HG03342 (cell line): Measurements from ENCODE around the gene CFHR3.
"Not testable (repeated sequence)": the region's sequence is repeated elsewhere in the genome, so short reads cannot be mapped to it uniquely, and the experiment has no call there.

Experiments used
- ATAC-seq: cut with Tn5 transposase; IDR thresholded peaks from one replicate; pipeline ENCODE4 v1.9.1; 2021; ENCODE audit warnings: mild to moderate bottlenecking, moderate library complexity; ENCODE audit not compliant: unreplicated experiment

The CFHR3 gene

DNA sequence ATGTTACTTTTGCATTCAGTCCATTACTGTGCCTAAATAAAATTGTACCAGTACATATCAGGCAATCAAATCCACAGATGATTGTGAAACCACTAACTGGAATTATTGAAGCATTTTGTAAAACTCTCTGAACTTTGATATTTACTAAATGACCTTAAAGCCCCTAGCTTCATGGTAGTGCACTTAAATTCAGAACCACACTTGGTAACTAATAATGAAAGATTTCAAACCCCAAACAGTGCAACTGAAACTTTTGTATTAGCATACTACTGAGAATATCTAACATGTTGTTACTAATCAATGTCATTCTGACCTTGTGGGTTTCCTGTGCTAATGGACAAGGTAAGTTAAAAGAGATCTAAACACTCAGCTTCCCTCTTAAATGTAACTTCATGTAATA, at the start of gene CFHR3:
CFHR3 (plus strand) TSS at position 238 of the 400 bp plus-strand sequence; CDS start at position 285, 47 bp downstream.
- no peak for ATAC-seq

DNA sequence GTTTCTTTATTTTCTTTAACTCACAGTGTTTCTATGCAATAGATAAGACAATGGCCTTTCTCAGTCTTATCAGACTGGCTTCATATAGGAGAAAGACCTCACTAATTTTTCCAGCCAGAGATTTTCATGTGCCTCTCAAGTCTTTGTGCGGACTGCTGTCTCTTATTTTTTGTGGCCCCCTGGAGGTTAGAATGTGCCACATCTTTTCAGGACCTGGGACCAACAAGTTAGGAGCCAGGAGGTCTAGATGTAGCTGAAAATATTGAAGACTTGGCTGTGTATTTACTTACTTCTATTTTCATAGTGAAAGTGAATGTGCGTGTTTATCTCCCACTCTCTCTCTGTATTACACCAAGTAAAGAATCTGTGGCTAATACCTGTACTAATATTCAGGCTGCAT, 42.1 kb upstream of the CFHR3 start:
- ATAC-seq, result no peak

DNA sequence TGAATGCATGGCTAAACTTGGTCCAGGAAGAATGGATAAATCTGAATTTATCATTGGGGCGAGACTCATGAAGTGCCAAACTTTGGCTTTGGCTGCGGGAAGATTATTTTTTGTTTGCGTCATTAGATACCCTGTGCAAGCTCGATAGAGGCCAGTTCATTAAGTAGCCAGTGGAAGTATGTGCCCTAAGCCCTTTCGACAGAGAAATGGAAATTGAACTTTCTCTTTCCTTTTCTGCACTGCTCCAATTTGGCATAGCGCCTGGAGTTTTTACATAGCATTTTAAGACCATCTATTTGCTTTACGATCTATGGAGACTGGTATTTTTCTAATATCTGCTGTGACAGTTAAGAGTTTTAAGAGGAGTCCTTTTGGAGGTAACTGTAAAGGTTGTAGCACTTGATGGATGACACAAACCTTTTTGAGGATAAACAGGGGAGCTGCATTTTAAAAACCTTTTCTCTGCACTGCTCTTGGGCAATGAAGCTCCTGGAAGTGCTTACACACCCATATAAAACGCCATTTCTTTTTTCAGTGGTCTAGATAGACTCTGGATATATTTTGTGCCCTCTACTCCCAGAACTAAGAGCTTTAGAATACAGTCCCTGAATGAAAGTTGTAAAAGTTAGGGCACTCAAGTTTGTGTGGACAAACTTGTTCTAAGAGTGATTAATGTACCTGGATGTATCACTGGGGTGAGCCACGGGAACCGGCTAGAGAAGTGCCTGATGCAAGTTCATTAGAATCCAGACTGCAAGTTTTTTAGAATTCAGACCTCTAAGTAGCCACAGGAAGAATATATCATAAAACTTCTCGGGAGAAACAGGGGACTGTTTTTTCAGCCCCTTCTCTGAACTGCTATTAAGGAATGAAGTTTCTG, 41.3 kb upstream of the CFHR3 start:
- ATAC-seq, result no peak

DNA sequence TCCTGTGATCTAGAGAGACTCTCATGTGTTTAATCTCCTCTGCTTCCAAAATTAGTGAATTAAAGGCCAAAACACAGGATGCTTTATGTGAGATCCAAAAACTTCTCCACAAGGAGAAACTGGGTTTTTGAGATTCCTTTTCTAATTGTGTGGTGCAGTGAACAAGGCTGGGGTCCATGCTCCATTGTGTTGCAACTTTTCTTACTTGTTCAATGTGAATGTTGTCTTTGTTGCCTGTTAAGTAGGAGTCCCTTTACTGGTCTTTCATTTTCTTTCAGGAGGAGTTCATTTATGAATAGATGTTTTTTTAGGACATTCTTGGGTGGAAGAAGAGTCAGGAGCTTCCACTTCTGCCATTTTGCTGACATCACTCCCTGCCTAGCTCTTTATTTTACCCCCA, 40.6 kb upstream of the CFHR3 start:
- ATAC-seq, result no peak

DNA sequence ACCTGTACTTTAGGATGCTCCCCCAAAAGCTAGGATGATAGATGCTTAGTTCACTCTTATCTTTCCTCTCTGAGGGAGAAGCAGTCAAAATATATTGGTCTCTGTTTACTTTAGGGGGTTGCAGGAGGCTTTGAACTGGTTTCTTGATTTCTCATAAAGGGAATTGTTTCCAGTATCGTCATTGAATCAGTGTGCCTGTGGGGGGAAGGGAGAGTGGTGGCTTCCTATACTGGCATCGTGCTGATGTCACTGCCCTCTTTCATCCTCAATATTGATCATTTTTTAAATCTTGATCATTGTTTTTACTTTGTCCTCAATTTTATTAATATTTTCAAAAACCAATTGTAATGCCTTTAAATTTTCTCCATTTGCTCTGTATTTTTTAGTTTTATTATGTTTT, 40.2 kb upstream of the CFHR3 start:
- ATAC-seq, result no peak

DNA sequence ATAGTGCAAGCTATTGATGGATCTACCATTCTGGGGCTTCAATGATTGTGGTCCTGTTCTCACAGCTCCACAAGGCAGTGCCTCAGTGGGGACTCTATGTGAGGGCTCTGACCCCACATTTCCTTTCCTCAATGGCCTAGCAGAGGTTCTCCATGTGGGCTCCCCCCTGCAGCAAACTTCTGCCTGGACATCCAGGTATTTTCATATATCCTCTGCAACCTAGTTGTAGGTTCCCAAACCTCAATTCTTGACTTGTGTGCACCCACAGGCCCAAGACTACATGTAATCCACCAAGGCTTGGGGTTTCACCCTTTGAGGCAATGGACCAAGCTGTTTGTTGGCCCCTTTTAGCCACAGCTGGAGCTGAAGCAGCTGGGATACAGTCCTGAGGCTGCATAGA, 35.9 kb upstream of the CFHR3 start:
- no peak for ATAC-seq

DNA sequence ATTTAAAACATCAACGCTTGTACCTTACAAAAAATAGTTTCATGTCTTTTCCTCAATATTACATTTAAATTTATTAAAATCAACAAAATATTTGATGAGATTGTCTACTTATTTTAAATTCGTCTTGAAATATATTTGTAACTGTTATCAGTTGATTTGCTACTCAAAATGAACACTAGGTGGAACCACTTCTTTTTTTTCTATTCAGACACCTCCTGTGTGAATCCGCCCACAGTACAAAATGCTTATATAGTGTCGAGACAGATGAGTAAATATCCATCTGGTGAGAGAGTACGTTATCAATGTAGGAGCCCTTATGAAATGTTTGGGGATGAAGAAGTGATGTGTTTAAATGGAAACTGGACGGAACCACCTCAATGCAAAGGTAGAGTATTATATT, 31.4 kb upstream of the CFHR3 start:
- peak; percentile 92 for ATAC-seq

DNA sequence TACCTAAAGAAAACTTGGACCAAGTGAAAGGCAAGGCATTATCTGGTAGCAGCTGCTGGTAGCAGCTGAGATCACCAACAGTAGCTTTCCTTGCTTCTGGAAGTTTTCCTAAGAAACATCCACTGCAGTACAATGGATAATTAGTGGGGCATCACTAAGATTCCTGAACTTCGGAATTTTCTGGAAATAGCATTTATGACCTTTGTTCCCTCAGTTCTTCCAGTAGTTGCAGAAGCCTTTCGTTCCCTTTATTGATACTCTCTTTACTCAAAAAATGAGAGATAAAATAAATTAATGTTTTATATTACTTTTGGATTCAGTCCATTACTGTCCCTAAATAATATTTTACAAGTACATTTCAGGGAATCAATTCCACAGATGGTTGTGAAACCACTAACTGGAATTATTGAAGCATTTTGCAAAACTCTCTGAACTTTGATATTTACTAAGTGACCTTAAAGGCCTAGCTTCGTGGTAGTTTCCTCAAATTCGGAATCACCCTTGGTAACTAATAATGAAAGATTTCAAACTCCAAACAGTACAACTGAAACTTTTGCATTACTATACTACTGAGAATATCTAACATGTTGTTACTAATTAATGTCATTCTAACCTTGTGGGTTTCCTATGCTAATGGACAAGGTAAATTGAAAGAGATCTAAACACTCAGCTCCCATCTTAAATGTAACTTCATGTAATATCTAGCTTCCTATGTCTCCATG, 9.5 kb upstream of the CFHR3 start:
- ATAC-seq, result not testable (repeated sequence)

DNA sequence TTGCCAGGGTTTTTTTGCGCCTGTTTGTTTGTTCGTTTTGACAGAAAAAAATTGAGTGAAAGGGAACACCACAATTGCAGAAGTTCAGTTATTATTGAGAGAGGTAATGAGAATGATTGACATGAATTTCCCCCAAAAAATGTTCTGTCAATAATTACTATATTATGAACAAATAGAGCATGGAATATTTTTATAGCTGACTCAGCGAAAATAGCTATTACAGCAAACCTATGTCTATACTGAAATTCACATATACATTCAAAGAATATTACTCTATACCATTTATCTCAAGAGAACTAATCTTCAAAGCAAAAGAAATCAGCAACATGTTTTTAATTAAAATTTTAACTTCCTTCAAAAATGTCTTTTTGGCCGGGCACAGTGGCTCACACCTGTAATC, 4.8 kb upstream of the CFHR3 start:
- ATAC-seq, result not testable (repeated sequence)

DNA sequence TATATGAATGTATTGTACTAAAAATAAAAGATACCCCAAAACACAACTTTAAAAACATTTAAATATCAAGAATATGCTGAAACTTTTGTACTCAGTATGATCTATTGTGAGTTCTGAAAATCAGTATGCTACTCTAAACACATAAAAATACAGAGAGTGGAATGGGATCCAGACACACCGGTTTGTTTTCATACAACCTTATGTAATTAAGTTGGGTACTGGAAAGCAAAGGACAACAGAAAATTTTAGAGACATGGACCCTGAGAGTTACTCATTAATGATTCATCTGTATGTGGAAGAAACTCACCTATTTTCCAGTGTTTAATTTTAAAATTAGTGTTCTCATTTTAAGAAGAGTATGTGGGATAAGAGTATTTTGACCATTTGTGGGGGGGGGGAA, 927 bp upstream of the CFHR3 start:
- no peak for ATAC-seq

DNA sequence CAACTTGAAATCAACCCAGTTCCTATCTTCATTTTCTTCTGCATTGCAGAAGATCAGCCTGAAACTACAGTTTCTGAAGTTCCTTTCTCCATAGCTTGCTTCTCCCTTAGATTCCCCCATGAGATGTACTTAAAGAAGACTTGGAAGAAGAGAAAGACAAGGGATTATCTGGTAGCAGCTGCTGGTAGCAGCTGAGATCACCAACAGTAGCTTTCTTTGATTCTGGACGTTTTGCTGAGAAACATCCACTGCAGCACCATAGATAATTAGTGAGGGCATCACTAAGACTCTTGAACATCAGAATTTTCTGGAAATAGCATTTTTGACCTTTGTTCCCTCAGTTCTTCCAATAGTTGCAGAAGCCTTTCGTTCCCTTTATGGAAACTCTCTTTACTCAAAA, 465 bp upstream of the CFHR3 start:
- no peak for ATAC-seq

DNA sequence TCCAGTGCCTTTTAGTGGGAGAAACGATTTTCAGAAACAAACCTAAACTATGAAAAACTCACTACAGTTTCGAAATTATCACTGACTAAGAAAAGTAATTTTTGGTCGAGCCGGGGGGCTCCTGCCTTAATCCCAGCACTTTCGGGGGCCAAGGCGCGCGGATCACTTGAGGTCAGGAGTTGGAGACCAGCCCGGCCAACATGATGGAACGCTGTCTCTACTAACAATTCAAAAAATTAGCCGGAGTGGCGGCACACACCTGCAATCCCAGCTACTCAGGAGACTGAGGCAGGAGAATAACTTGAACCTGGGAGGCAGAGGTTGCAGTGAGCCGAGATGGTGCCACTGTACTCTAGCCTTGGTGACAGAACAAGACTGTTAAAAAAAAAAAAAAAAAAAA, 3.0 kb downstream of the CFHR3 start:
- no peak for ATAC-seq

DNA sequence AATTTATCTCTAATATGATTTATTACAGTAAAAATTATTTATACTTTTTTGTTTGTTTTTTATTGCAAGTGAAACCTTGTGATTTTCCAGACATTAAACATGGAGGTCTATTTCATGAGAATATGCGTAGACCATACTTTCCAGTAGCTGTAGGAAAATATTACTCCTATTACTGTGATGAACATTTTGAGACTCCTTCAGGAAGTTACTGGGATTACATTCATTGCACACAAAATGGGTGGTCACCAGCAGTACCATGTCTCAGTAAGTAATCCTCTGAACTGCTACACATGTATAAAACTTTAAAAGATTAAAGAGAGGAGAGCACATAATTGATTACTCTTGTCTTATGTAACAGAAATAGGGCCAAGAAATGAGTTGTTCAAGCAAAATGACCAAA, 4.5 kb downstream of the CFHR3 start:
- no peak for ATAC-seq

DNA sequence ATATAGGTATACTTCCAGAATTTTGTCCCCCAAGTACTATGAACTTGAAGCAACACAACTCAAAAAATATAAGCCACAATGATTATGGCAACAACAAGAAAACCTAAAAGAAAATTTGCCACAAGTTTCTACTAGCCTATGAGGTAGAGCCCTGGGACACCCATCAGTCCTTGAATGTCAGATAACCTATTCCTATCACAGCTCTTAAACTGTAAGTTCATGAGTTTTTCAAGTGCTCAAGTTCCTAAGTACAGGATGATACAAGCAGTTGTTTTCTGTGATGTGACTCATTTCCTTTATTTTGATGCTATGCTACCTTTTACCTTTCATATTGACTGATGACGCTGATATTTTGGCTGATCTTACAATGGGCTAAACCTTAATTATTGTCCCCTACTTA, 16.6 kb downstream of the CFHR3 start:
- ATAC-seq, result not testable (repeated sequence)

DNA sequence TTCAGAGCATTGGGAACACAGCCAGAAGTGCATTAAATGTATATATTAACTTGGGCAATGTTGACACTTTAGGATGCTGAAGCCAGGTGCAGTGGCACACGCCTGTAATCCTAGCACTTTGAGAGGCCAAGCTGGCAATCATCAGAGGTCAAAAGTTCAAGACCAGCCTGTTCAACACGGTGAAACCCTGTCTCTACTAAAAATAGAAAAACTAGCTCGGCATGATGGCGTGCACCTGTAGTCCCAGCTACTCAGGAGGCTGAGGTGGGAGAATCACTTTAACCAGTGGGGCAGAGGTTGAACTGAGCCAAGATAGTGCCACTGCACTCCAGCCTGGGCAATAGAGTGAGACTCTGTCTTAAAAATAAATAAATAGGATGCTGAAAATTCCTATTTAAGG, 19.5 kb downstream of the CFHR3 start:
- not testable (repeated sequence) for ATAC-seq

DNA sequence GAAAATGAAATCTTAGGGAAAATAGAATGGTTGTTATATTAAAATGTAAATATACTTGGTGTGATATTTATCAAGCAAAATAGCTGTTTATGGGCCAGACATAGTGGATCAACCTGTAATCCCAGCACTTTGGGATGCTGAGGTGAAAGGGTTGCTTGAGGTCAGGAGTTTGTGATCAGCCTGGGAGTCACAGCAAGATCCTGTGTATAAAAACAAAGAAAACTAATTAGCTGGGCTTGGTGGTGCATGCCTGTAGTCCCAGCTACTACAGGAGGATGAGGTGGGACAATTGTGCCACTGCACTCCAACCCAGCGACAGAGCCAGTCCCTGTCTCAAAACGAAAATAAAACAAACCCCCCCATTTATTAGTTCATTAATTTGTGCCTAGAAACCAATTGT, 23.3 kb downstream of the CFHR3 start:
- ATAC-seq, result no peak

DNA sequence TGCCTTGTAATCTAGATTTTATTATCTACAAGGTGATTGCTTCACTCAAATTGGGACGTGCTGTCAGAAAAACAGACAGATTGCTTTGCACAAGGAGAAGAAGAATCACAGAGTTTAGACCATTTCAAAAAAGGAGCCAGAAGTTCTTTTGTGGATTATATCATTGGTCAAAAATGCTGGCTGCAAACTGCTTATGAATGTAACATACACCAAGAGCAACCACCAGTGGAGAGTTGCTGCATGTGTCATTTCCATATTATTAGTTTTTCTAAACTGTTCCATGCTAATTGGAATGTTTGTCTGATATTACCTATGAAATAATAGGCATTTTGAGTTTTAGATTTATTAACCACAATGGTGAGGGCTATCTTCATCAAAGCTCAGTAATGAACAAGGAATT, 27.3 kb downstream of the CFHR3 start:
- not testable (repeated sequence) for ATAC-seq

DNA sequence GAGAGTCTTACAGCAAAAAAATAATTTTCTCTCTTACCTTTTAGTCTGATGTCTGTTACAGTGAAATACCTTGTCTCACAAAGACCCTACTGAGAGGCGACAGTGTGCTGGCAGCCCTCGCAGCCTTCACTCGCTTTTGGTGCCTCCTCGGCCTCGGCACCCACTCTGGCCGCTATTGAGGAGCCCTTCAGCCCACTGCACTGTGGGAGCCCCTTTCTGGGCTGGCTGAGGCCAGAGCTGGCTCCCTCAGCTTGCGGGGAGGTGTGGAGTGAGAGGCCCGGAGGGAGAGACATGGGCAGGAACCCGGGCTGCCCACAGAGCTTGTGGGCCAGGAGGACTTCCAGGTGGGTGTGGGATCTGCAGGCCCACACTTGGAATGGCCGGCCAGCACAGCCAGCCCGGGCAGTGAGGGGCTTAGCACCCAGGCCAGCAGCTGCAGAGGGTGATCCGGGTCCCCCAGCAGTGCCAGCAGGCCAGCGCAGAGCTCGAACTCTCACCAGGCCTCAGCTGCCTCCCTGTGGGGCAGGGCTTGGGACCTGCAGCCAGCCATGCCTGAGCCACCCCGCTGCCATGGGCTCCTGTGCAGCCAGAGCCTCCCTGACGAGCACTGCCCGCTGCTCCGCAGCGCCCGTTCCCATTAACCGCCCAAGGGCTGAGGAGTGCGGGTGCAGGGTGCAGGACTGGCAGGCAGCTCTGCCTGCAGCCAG, 34.0 kb downstream of the CFHR3 start:
- ATAC-seq, result no peak

DNA sequence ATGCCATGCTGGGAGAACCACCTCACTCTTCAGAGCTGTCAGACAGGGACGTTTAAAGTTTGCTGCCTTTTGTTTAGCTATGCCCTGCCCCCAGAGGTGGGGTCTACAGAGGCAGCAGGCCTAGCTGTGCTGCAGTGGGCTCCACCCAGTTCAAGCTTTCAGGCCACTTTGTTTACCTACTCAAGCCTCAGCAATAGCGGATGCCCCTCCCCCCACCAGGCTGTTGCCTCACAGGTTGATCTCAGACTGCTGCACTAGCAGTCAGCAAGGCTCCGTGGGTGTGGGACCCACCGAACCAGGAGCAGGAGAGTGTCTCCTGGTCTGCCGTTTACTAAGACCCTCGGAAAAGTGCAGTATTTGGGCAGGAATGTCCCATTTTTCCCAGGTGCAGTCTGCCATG, 42.8 kb downstream of the CFHR3 start:
- ATAC-seq, result not testable (repeated sequence)

DNA sequence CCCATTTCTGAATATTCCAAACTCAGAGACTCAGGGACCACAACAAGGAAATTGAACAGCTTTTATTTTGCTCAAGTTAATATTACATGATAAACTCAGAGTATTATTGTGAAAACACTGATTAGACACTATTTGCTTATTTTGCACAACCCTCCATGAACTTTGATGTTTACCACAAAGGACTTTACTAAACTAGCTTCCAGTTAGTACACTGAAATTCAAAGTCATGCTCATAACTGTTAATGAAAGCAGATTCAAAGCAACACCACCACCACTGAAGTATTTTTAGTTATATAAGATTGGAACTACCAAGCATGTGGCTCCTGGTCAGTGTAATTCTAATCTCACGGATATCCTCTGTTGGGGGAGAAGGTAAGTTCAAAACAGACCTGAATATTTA, 44.9 kb downstream of the CFHR3 start, which contains the start of gene CFHR1:
CFHR1 (plus strand) TSS at position 201 of the 400 bp plus-strand sequence; CDS start at position 315, 114 bp downstream.
- not testable (repeated sequence) for ATAC-seq

DNA sequence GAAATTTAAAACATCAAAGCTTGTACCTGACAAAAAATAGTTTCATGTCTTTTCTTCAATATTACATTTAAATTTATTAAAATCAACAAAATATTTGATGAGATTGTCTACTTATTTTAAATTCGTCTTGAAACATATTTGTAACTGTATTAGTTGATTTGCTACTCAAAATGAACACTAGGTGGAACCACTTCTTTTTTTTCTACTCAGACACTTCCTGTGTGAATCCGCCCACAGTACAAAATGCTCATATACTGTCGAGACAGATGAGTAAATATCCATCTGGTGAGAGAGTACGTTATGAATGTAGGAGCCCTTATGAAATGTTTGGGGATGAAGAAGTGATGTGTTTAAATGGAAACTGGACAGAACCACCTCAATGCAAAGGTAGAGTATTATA, 53.2 kb downstream of the CFHR3 start:
- peak; percentile 81 for ATAC-seq
